ENCODE measurements around the gene ANXA3. TPM values are rescaled to one million over a fixed set of nuclear protein-coding genes. Genes with fewer than 3 reads are reported as not detected.

The ANXA3 gene
- total RNA-seq, 1 donor from 2014 or later: 1.9 TPM

DNA sequence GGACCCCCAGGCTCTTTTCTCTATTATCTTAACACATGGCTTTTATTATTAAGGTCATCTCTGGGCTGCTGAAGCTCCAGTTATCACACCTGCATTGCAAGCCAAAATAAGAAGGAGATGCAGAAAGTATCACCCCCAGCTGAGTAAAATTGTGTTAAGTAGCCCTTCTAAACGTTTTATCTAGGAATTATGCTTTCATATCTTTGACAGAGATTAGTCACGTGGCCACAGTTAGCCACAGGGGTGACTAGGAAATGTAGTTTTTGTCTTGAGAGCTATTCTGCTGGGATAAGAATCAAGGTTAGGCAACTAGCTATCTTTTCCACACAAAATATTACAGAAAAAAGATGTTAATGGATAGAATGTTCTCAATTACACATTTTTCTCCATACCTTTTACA lies 102.1 kb downstream of the ANXA3 start:
- H3K9me3 Mint-ChIP-seq: no peaks in the 10 kb centered on the region
- H3K27ac ChIP-seq: no peak overlapping the region
- no peaks in the 10 kb centered on the region for H3K36me3 Mint-ChIP-seq

DNA sequence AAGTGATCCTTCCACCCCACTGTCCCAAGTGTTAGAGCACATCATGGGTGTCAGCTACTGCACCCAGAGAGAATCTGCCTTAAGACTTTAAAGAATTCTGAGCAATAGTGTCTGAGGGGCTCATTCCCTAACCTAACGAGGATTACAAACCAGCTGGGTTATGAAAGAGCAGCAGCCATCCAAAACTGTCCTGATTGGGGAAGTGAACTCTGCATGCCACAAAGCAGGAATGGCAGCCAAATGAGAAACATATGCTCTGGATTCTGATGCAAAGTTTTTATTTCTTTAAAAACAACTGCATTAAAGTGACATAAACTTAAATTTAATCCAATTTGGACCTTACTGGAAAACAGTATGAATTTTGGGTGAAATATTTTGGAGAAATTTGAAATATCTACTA lies 103.2 kb downstream of the ANXA3 start:
- Mint-ChIP-seq H3K36me3 (no peaks in the 10 kb centered on the region), H3K4me3 (no peak overlapping the region), H3K9me3 (no peaks in the 10 kb centered on the region), H3K4me1 (peaks cover 5% of the 10 kb centered on the region), H3K27me3 (ENCODE audit: insufficient read depth, low read depth) (peaks cover 5% of the 10 kb centered on the region), H3K27ac (no peak overlapping the region)
- Histone ChIP-seq H3K4me2 (no peak overlapping the region), H3K4me3 (no peak overlapping the region), H2AFZ (replicated peaks) (no peak overlapping the region), H3K27me3 (no peaks in the 10 kb centered on the region), H3K27ac (no peak overlapping the region), H4K20me1 (ENCODE audit: low read depth) (no peaks in the 10 kb centered on the region), H3K79me2 (ENCODE audit: low read depth) (no peaks in the 10 kb centered on the region), H3K4me1 (no peaks in the 10 kb centered on the region), H3K36me3 (no peaks in the 10 kb centered on the region), H3K9ac (no peak overlapping the region), H3K9me3 (ENCODE audit: low read depth) (no peaks in the 10 kb centered on the region), H3F3A (ENCODE audit: low read depth) (no peaks in the 10 kb centered on the region)
- DNase-seq (ENCODE audit: low spot score): no peak
- TF ChIP-seq, protein P1, sequence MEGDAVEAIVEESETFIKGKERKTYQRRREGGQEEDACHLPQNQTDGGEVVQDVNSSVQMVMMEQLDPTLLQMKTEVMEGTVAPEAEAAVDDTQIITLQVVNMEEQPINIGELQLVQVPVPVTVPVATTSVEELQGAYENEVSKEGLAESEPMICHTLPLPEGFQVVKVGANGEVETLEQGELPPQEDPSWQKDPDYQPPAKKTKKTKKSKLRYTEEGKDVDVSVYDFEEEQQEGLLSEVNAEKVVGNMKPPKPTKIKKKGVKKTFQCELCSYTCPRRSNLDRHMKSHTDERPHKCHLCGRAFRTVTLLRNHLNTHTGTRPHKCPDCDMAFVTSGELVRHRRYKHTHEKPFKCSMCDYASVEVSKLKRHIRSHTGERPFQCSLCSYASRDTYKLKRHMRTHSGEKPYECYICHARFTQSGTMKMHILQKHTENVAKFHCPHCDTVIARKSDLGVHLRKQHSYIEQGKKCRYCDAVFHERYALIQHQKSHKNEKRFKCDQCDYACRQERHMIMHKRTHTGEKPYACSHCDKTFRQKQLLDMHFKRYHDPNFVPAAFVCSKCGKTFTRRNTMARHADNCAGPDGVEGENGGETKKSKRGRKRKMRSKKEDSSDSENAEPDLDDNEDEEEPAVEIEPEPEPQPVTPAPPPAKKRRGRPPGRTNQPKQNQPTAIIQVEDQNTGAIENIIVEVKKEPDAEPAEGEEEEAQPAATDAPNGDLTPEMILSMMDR (IDR thresholded peaks at IDR 0.05): no peak
- TF ChIP-seq EZH2 (IDR thresholded peaks at IDR 0.05) (no peak), EZH2phosphoT487 (IDR thresholded peaks at IDR 0.05) (no peak)

More for the DNA sequence above, 102.1 kb downstream of the ANXA3 start:
- no peaks in the 10 kb centered on the region for H3K36me3 ChIP-seq
- H3F3A ChIP-seq (ENCODE audit: low read depth): no peaks in the 10 kb centered on the region
- no peaks in the 10 kb centered on the region for H3K79me2 ChIP-seq (ENCODE audit: low read depth)
- Mint-ChIP-seq H3K27me3 (ENCODE audit: insufficient read depth, low read depth) (peaks cover 3% of the 10 kb centered on the region), H3K27ac (no peak overlapping the region), H3K4me1 (peaks cover 5% of the 10 kb centered on the region), H3K4me3 (no peak overlapping the region)
- TF ChIP-seq EZH2phosphoT487 (IDR thresholded peaks at IDR 0.05) (no peak), EZH2 (IDR thresholded peaks at IDR 0.05) (no peak)
- TF ChIP-seq, protein P1 (IDR thresholded peaks at IDR 0.05): no peak
- no peaks in the 10 kb centered on the region for H3K27me3 ChIP-seq
- no peaks in the 10 kb centered on the region for H3K4me1 ChIP-seq
- H3K9ac ChIP-seq: no peak overlapping the region
- no peak for DNase-seq (ENCODE audit: low spot score)
- H2AFZ ChIP-seq (replicated peaks): no peak overlapping the region
- H4K20me1 ChIP-seq (ENCODE audit: low read depth): no peaks in the 10 kb centered on the region
- H3K4me2 ChIP-seq: no peak overlapping the region
- H3K9me3 ChIP-seq (ENCODE audit: low read depth): no peaks in the 10 kb centered on the region
- no peak overlapping the region for H3K4me3 ChIP-seq

DNA sequence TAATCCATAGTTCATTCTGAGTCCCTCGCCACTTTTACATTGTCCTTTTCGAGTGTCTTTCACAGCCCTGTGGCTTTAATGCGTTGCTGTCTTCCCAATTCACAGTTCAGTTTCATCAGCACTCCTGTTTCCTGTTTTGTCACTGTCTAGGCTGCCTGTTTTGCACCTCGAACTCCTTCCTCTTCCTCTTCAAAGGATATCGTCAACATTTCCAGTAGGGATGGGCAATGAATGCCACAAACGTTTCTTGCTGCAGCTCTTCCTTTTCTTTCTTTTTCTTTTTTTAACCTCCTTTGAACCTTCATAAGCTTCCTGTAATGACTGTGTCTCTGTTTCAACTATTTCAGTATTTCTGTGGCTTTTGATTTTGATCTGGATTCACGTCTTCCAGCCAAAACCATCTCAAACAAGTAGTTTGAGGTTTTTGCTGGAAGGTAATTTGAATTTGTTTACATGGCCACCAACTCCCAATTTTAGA lies 105.4 kb downstream of the ANXA3 start:
- Histone ChIP-seq H3K4me1 (peaks cover 7% of the 10 kb centered on the region), H3K9ac (no peak overlapping the region), H2AFZ (replicated peaks) (peak overlapping the region; percentile 4), H3K27ac (no peak overlapping the region), H3K4me3 (no peak overlapping the region), H3K9me3 (ENCODE audit: low read depth) (no peaks in the 10 kb centered on the region), H3K4me2 (no peak overlapping the region), H3K27me3 (no peaks in the 10 kb centered on the region), H3F3A (ENCODE audit: low read depth) (peaks cover 5% of the 10 kb centered on the region), H4K20me1 (ENCODE audit: low read depth) (no peaks in the 10 kb centered on the region), H3K36me3 (no peaks in the 10 kb centered on the region), H3K79me2 (ENCODE audit: low read depth) (no peaks in the 10 kb centered on the region)
- no peak for DNase-seq (ENCODE audit: low spot score)
- Mint-ChIP-seq H3K36me3 (no peaks in the 10 kb centered on the region), H3K9me3 (no peaks in the 10 kb centered on the region), H3K27me3 (ENCODE audit: insufficient read depth, low read depth) (peaks cover 2% of the 10 kb centered on the region), H3K4me3 (no peak overlapping the region), H3K4me1 (peaks cover 6% of the 10 kb centered on the region), H3K27ac (no peak overlapping the region)
- TF ChIP-seq EZH2phosphoT487 (IDR thresholded peaks at IDR 0.05) (no peak), EZH2 (IDR thresholded peaks at IDR 0.05) (no peak)
- TF ChIP-seq, protein P1 (IDR thresholded peaks at IDR 0.05): no peak
